GM12891 (cell line): ENCODE measurements around the gene VWA8.

Experiments used
- POLR2A ChIP-seq: IDR thresholded peaks from 2 replicates; pipeline ENCODE4 v1.6.1; 2011; ENCODE audit warnings: low read depth, low read length, control low read depth
- POLR2AphosphoS5 ChIP-seq: IDR thresholded peaks from 2 replicates; pipeline ENCODE4 v1.6.1; 2011; ENCODE audit warnings: low read depth, low read length, control low read depth
- TAF1 ChIP-seq: IDR thresholded peaks from 2 replicates; pipeline ENCODE4 v1.6.1; 2011; ENCODE audit warnings: low read depth, low read length, control low read depth

DNA sequence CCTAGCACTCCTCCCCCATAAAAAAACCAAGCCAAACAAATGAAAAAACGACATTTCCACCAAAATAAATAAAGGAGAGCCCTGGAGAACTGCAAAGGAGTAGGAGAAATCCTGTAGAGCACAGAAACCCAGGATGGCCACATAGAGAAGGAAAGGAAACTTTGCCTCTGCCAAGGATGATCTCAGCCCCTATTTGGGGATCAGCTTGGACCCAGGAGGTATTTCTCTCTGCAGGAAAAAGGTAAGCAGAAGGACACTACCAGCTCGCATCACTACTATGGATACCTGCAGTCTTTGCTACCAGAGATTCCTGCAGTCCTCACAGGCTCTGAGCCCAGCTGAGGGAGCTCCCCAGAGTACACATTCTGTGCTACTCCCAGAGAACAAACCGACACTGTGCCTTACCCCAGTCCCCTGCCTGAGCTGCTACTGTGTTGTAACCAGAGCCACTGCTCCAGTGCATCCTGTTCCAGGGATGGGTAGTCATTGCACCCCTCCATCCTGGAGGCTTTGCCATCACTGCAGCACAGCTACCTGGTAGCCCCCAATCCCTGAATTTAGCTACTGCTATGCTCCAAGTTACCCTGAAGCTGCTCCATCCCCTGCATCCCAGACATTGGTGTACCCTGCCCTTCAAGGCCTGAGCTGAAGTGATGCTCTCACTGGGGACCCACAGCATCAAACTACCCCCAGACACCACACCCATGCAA, 41.7 kb downstream of the VWA8 start:
- TF ChIP-seq POLR2AphosphoS5 (no peak), POLR2A (no peak), TAF1 (no peak)
